ENCODE results near the gene SORBS1. TPM values are rescaled to one million over a fixed set of nuclear protein-coding genes. Genes with fewer than 3 reads are reported as not detected.

Gene SORBS1
- total and polyA plus RNA-seq, 9 of the 15 experiments (the other 6 are each of a cell fraction or from before 2014, with no cell fraction given), result 2.0 to 13.3 (median 6.5) TPM

- POLR2A ChIA-PET, result interaction anchor here (0.7 kb wide), 1 partner anchor 16 kb away, joined by 3 read pairs; no protein-coding TSS in a partner anchor
- Histone ChIP-seq H3K27me3 (ENCODE audit: control insufficient read depth in 2 of 2, insufficient read depth in 2 of 2, low read length in 2 of 2) (no peaks in the 10 kb centered on the region), H3K4me1 (replicated peaks in 1 of 2; ENCODE audit: control insufficient read depth in 2 of 2, insufficient read depth in 2 of 2, low read length in 2 of 2) (peaks cover 10 to 41% of the 10 kb centered on the region in 2 experiments; a peak in 4 of 5 replicates), H3K4me3 (no peak overlapping the region), H3K27ac (ENCODE audit: extremely low read depth, low read depth, low read length) (no peak overlapping the region; the same call in 2 of the 3 replicates), H3K9ac (ENCODE audit: insufficient read depth in 1 of 2, low read depth in 2 of 2, low read length in 2 of 2) (no peak overlapping the region), H3K36me3 (ENCODE audit: control insufficient read depth, insufficient read depth, low read length) (no peaks in the 10 kb centered on the region), H2AFZ (ENCODE audit: low read depth, low read length) (no peak overlapping the region), H3K9me1 (ENCODE audit: control insufficient read depth, insufficient read depth, low read length) (no peaks in the 10 kb centered on the region), H4K20me1 (replicated peaks; ENCODE audit: control insufficient read depth, insufficient read depth, low read length) (no peaks in the 10 kb centered on the region; the same call in 1 of the 2 replicates), H3K79me2 (ENCODE audit: control insufficient read depth, insufficient read depth, low read length) (no peaks in the 10 kb centered on the region; the same call in 2 of the 3 replicates), H3K4me2 (ENCODE audit: insufficient read depth, low read length) (no peak overlapping the region), H3K9me3 (replicated peaks; ENCODE audit: control insufficient read depth, insufficient read depth, low read depth, low read length) (no peaks in the 10 kb centered on the region)
- TF ChIP-seq MECOM (CRISPR knock-in tag; IDR thresholded peaks at IDR 0.05) (no peak), ZC3H8 (IDR thresholded peaks at IDR 0.05) (no peak), BHLHE40 (IDR thresholded peaks at IDR 0.05; ENCODE audit: low read length) (0 out of 2 replicates have a peak, but pooled peaks have one; percentile 6)
- intact Hi-C loops (cut with micrococcal nuclease) (no loop called here), in situ Hi-C loops (cut with MboI) (no loop called here)
- no TSS peak for BruUV-seq (replicated peaks)
- WGBS (ENCODE audit: insufficient coverage, low coverage, missing lambda C conversion rate), result 61% methylated on average over 10 of the region's 11 CpGs
- FAIRE-seq, result no peak
- CTCF ChIA-PET (ENCODE audit: low intra/inter-chr PET ratio), result no interaction called here
- no peak for DNase-seq (ENCODE audit: extremely low read depth in 1 of 4, low spot score in 3 of 4)
- ATAC-seq, result no peak
Observed at GRCh38 chr10:95513008-95513589, 48.1 kb downstream of the SORBS1 start.

- Histone ChIP-seq H3K4me3 (no peak overlapping the region), H2AFZ (ENCODE audit: low read depth, low read length) (peak overlapping the region; percentile 40; the same call in 1 of the 2 replicates), H3K9me3 (replicated peaks; ENCODE audit: control insufficient read depth, insufficient read depth, low read depth, low read length) (no peaks in the 10 kb centered on the region), H3K27me3 (ENCODE audit: control insufficient read depth in 2 of 2, insufficient read depth in 2 of 2, low read length in 2 of 2) (no peaks in the 10 kb centered on the region), H3K9me1 (ENCODE audit: control insufficient read depth, insufficient read depth, low read length) (no peaks in the 10 kb centered on the region), H3K79me2 (ENCODE audit: control insufficient read depth, insufficient read depth, low read length) (no peaks in the 10 kb centered on the region; the same call in 2 of the 3 replicates), H3K4me2 (ENCODE audit: insufficient read depth, low read length) (no peak overlapping the region; the same call in 1 of the 2 replicates), H4K20me1 (replicated peaks; ENCODE audit: control insufficient read depth, insufficient read depth, low read length) (no peaks in the 10 kb centered on the region; the same call in 1 of the 2 replicates), H3K36me3 (ENCODE audit: control insufficient read depth, insufficient read depth, low read length) (no peaks in the 10 kb centered on the region), H3K9ac (ENCODE audit: insufficient read depth in 1 of 2, low read depth in 2 of 2, low read length in 2 of 2) (no peak overlapping the region), H3K27ac (ENCODE audit: extremely low read depth, low read depth, low read length) (no peak overlapping the region), H3K4me1 (replicated peaks in 1 of 2; ENCODE audit: control insufficient read depth in 2 of 2, insufficient read depth in 2 of 2, low read length in 2 of 2) (peaks cover 7 to 24% of the 10 kb centered on the region in 2 experiments; a peak in 4 of 5 replicates)
- ChIA-PET CTCF (ENCODE audit: low intra/inter-chr PET ratio) (no interaction called here), POLR2A (interaction anchor here (0.7 to 1.1 kb wide), 3 partner anchors 8 to 1342 kb away, joined by 3 read pairs; no protein-coding TSS in a partner anchor)
- intact Hi-C loops (cut with micrococcal nuclease), result no loop called here
- DNase-seq (ENCODE audit: extremely low read depth in 1 of 4, low spot score in 3 of 4), result no peak
- 12% methylated on average over 6 of the region's 6 CpGs for WGBS (ENCODE audit: insufficient coverage, low coverage, missing lambda C conversion rate)
- BruUV-seq (replicated peaks), result no TSS peak
- TF ChIP-seq BRD9 (IDR thresholded peaks at IDR 0.05; ENCODE audit: low read depth, partially characterized antibody), result no peak
- peak; percentile 56 for TF ChIP-seq FOSL1 (tag; conservative IDR thresholded peaks at IDR 0.05)
- TF ChIP-seq JUND (IDR thresholded peaks at IDR 0.05; ENCODE audit: borderline replicate concordance, low read depth, low read length), result peak; percentile 70; the same call in 1 of the 2 replicates
- peak; percentile 39; the same call in 1 of the 3 replicates for TF ChIP-seq JUND (tag; IDR thresholded peaks at IDR 0.05; ENCODE audit: borderline replicate concordance, low read depth, low read length)
- TF ChIP-seq ATF3 (IDR thresholded peaks at IDR 0.05), result peak; percentile 62
- no peak for TF ChIP-seq ATF3 (CRISPR knock-in tag; conservative IDR thresholded peaks at IDR 0.05)
- TF ChIP-seq EGR1 (conservative IDR thresholded peaks at IDR 0.05), result no peak
- no peak for TF ChIP-seq KAT2B (IDR thresholded peaks at IDR 0.05; ENCODE audit: low read depth, low read length)
- TF ChIP-seq TAL1 (IDR thresholded peaks at IDR 0.05), result no peak
- in situ Hi-C loops (cut with MboI), result no loop called here
- no peak for ATAC-seq
- peak; percentile 57 for FAIRE-seq
Observed at GRCh38 chr10:95511314-95511713, 49.9 kb downstream of the SORBS1 start.
